ENCODE results near the gene RSPH9.
"Not testable (repeated sequence)": the region's sequence is repeated elsewhere in the genome, so short reads cannot be mapped to it uniquely, and the experiment has no call there.

The RSPH9 gene

GRCh38 chr6:43622541-43622940 is 22.3 kb upstream of the RSPH9 start:
- no peak for ATAC-seq (replicated peaks)
- Mint-ChIP-seq H3K4me3 (no peak overlapping the region), H3K27ac (no peak overlapping the region), H3K9me3 (no peaks in the 10 kb centered on the region), H3K27me3 (no peaks in the 10 kb centered on the region), H3K36me3 (ENCODE audit: insufficient read depth) (peaks cover 28% of the 10 kb centered on the region), H3K4me1 (ENCODE audit: low read depth in 2 of 2) (peaks cover 10 to 18% of the 10 kb centered on the region in 2 donors)
- DNase-seq = no peak

- DNase-seq (no peak), ATAC-seq (replicated peaks) (no peak)
- Mint-ChIP-seq H3K9me3 (no peaks in the 10 kb centered on the region), H3K27ac (peak overlapping the region in 1 of 2 donors; percentile 75), H3K36me3 (ENCODE audit: insufficient read depth) (peaks cover 20% of the 10 kb centered on the region), H3K4me3 (no peak overlapping the region), H3K27me3 (no peaks in the 10 kb centered on the region), H3K4me1 (ENCODE audit: low read depth in 2 of 2) (peaks cover 16 to 28% of the 10 kb centered on the region in 2 donors)
Measured at GRCh38 chr6:43623880-43624785, 20.7 kb upstream of the RSPH9 start.

GRCh38 chr6:43624786-43625288 is 20.0 kb upstream of the RSPH9 start:
- peaks cover 19 to 29% of the 10 kb centered on the region in 2 donors for H3K4me1 Mint-ChIP-seq (ENCODE audit: low read depth in 2 of 2)
- peaks cover 24% of the 10 kb centered on the region for H3K36me3 Mint-ChIP-seq (ENCODE audit: insufficient read depth)
- no peak overlapping the region for H3K4me3 Mint-ChIP-seq
- peak overlapping the region in 1 of 2 donors; percentile 75 for H3K27ac Mint-ChIP-seq
- H3K27me3 Mint-ChIP-seq = no peaks in the 10 kb centered on the region
- DNase-seq (no peak), ATAC-seq (replicated peaks) (no peak)
- no peaks in the 10 kb centered on the region for H3K9me3 Mint-ChIP-seq

GRCh38 chr6:43625393-43625992 is 19.3 kb upstream of the RSPH9 start:
- no peaks in the 10 kb centered on the region for H3K9me3 Mint-ChIP-seq
- DNase-seq = no peak
- H3K4me3 Mint-ChIP-seq = no peak overlapping the region
- peaks cover 24 to 34% of the 10 kb centered on the region in 2 donors for H3K4me1 Mint-ChIP-seq (ENCODE audit: low read depth in 2 of 2)
- peaks cover 25% of the 10 kb centered on the region for H3K36me3 Mint-ChIP-seq (ENCODE audit: insufficient read depth)
- H3K27me3 Mint-ChIP-seq = no peaks in the 10 kb centered on the region
- H3K27ac Mint-ChIP-seq = peak overlapping the region in 1 of 2 donors; percentile 42
- no peak for ATAC-seq (replicated peaks)

GRCh38 chr6:43627008-43627825 is 17.6 kb upstream of the RSPH9 start:
- no peak for ATAC-seq (replicated peaks)
- H3K9me3 Mint-ChIP-seq = no peaks in the 10 kb centered on the region
- H3K4me1 Mint-ChIP-seq (ENCODE audit: low read depth in 2 of 2) = peaks cover 24 to 34% of the 10 kb centered on the region in 2 donors
- H3K27me3 Mint-ChIP-seq = no peaks in the 10 kb centered on the region
- peaks cover 27% of the 10 kb centered on the region for H3K36me3 Mint-ChIP-seq (ENCODE audit: insufficient read depth)
- no peak for DNase-seq
- peak overlapping the region in 1 of 2 donors; percentile 42 for H3K27ac Mint-ChIP-seq
- H3K4me3 Mint-ChIP-seq = peak overlapping the region; percentile 99

- Mint-ChIP-seq H3K4me1 (ENCODE audit: low read depth in 2 of 2) (peaks cover 24 to 34% of the 10 kb centered on the region in 2 donors), H3K36me3 (ENCODE audit: insufficient read depth) (peaks cover 22% of the 10 kb centered on the region), H3K4me3 (peak overlapping the region; percentile 99), H3K27ac (peak overlapping the region; percentile 92 to 97), H3K9me3 (no peaks in the 10 kb centered on the region), H3K27me3 (no peaks in the 10 kb centered on the region)
- ATAC-seq (replicated peaks) (peak; percentile 19), DNase-seq (peak; percentile 37 to 46 (median 39))
Measured at GRCh38 chr6:43628393-43629103, 16.3 kb upstream of the RSPH9 start.

GRCh38 chr6:43629104-43629504 is 15.7 kb upstream of the RSPH9 start, which contains the start of gene GTPBP2:
TSS of gene GTPBP2 (minus strand) at chr6:43629264. CDS start at chr6:43629162, 102 bp downstream.
- peak within 1 kb of the TSS; percentile 99 for H3K4me3 Mint-ChIP-seq
- no peaks in the 10 kb centered on the region for H3K9me3 Mint-ChIP-seq
- peak; percentile 85 for ATAC-seq (replicated peaks)
- peak; percentile 92 to 94 (median 94) for DNase-seq
- H3K27me3 Mint-ChIP-seq = no peaks in the 10 kb centered on the region
- H3K4me1 Mint-ChIP-seq (ENCODE audit: low read depth in 2 of 2) = peaks cover 24 to 34% of the 10 kb centered on the region in 2 donors
- peak within 1 kb of the TSS; percentile 92 to 97 for H3K27ac Mint-ChIP-seq
- H3K36me3 Mint-ChIP-seq (ENCODE audit: insufficient read depth) = peaks cover 22% of the 10 kb centered on the region

GRCh38 chr6:43629505-43630300 is 15.1 kb upstream of the RSPH9 start:
- peaks cover 24 to 34% of the 10 kb centered on the region in 2 donors for H3K4me1 Mint-ChIP-seq (ENCODE audit: low read depth in 2 of 2)
- peaks cover 19% of the 10 kb centered on the region for H3K36me3 Mint-ChIP-seq (ENCODE audit: insufficient read depth)
- no peaks in the 10 kb centered on the region for H3K9me3 Mint-ChIP-seq
- ATAC-seq (replicated peaks) (peak; percentile 68), DNase-seq (peak; percentile 82 to 89 (median 85))
- H3K27ac Mint-ChIP-seq = peak overlapping the region; percentile 92 to 97
- H3K4me3 Mint-ChIP-seq = peak overlapping the region; percentile 99
- H3K27me3 Mint-ChIP-seq = no peaks in the 10 kb centered on the region

GRCh38 chr6:43630980-43631619 is 13.7 kb upstream of the RSPH9 start:
- H3K9me3 Mint-ChIP-seq = no peaks in the 10 kb centered on the region
- no peak for ATAC-seq (replicated peaks)
- DNase-seq = no peak
- H3K27ac Mint-ChIP-seq = no peak overlapping the region
- H3K4me1 Mint-ChIP-seq (ENCODE audit: low read depth in 2 of 2) = peaks cover 37 to 42% of the 10 kb centered on the region in 2 donors
- H3K27me3 Mint-ChIP-seq = no peaks in the 10 kb centered on the region
- H3K4me3 Mint-ChIP-seq = peak overlapping the region; percentile 20 to 36
- H3K36me3 Mint-ChIP-seq (ENCODE audit: insufficient read depth) = peaks cover 26% of the 10 kb centered on the region

GRCh38 chr6:43633002-43633401 is 11.8 kb upstream of the RSPH9 start:
- not testable (repeated sequence) for ATAC-seq (replicated peaks); H3K9me3 Mint-ChIP-seq; H3K27me3 Mint-ChIP-seq; H3K4me3 Mint-ChIP-seq; H3K27ac Mint-ChIP-seq; DNase-seq
- Mint-ChIP-seq H3K36me3 (ENCODE audit: insufficient read depth) (peaks cover 34% of the 10 kb centered on the region), H3K4me1 (ENCODE audit: low read depth in 2 of 2) (peaks cover 32 to 39% of the 10 kb centered on the region in 2 donors)

- Mint-ChIP-seq H3K27me3 (no peaks in the 10 kb centered on the region), H3K27ac (peak overlapping the region; percentile 97 to 98), H3K4me3 (peak overlapping the region; percentile 98 to 99), H3K9me3 (no peaks in the 10 kb centered on the region), H3K4me1 (ENCODE audit: low read depth in 2 of 2) (peaks cover 39 to 41% of the 10 kb centered on the region in 2 donors), H3K36me3 (ENCODE audit: insufficient read depth) (peaks cover 44% of the 10 kb centered on the region)
- DNase-seq = no peak
- no peak for ATAC-seq (replicated peaks)
Measured at GRCh38 chr6:43634702-43635303, 10.0 kb upstream of the RSPH9 start.
